Measurements from ENCODE around the gene DMBX1.

DMBX1 gene

GRCh38 chr1:46496505-46496904, 6.9 kb downstream of the DMBX1 start:
- H3K9me3 Mint-ChIP-seq = no peaks in the 10 kb centered on the region
- DNase-seq (no peak), ATAC-seq (no peak)
- peaks cover 60% of the 10 kb centered on the region for H3K27me3 Mint-ChIP-seq
- H3K4me3 Mint-ChIP-seq = no peak overlapping the region
- no peak overlapping the region for H3K27ac Mint-ChIP-seq
- H3K36me3 Mint-ChIP-seq (ENCODE audit: low read depth) = no peaks in the 10 kb centered on the region
- peaks cover 4% of the 10 kb centered on the region for H3K4me1 Mint-ChIP-seq

GRCh38 chr1:46497020-46497419, 7.4 kb downstream of the DMBX1 start:
- ATAC-seq (no peak), DNase-seq (no peak)
- Mint-ChIP-seq H3K4me1 (peaks cover 4% of the 10 kb centered on the region), H3K27ac (no peak overlapping the region), H3K36me3 (ENCODE audit: low read depth) (no peaks in the 10 kb centered on the region), H3K9me3 (no peaks in the 10 kb centered on the region), H3K4me3 (no peak overlapping the region), H3K27me3 (peaks cover 56% of the 10 kb centered on the region)

GRCh38 chr1:46497665-46498064, 8.0 kb downstream of the DMBX1 start:
- Mint-ChIP-seq H3K4me3 (no peak overlapping the region), H3K27me3 (peaks cover 56% of the 10 kb centered on the region), H3K27ac (no peak overlapping the region), H3K9me3 (no peaks in the 10 kb centered on the region), H3K4me1 (no peaks in the 10 kb centered on the region), H3K36me3 (ENCODE audit: low read depth) (no peaks in the 10 kb centered on the region)
- ATAC-seq (no peak), DNase-seq (no peak)

GRCh38 chr1:46501528-46501927, 11.9 kb downstream of the DMBX1 start:
- ATAC-seq (no peak), DNase-seq (no peak)
- Mint-ChIP-seq H3K4me1 (no peaks in the 10 kb centered on the region), H3K27me3 (peaks cover 36% of the 10 kb centered on the region), H3K27ac (no peak overlapping the region), H3K36me3 (ENCODE audit: low read depth) (no peaks in the 10 kb centered on the region), H3K9me3 (no peaks in the 10 kb centered on the region), H3K4me3 (no peak overlapping the region)

- Mint-ChIP-seq H3K27ac (no peak overlapping the region), H3K9me3 (no peaks in the 10 kb centered on the region), H3K4me3 (no peak overlapping the region), H3K27me3 (peaks cover 30% of the 10 kb centered on the region), H3K36me3 (ENCODE audit: low read depth) (no peaks in the 10 kb centered on the region), H3K4me1 (no peaks in the 10 kb centered on the region)
- ATAC-seq (no peak), DNase-seq (no peak)
These were observed 13.8 kb downstream of the DMBX1 start for GRCh38 chr1:46503421-46503820.

- H3K36me3 Mint-ChIP-seq (ENCODE audit: low read depth) = no peaks in the 10 kb centered on the region
- H3K27ac Mint-ChIP-seq = no peak overlapping the region
- DNase-seq (no peak), ATAC-seq (no peak)
- H3K27me3 Mint-ChIP-seq = peaks cover 20% of the 10 kb centered on the region
- H3K4me1 Mint-ChIP-seq = no peaks in the 10 kb centered on the region
- no peak overlapping the region for H3K4me3 Mint-ChIP-seq
- H3K9me3 Mint-ChIP-seq = no peaks in the 10 kb centered on the region
These were observed 17.0 kb downstream of the DMBX1 start for GRCh38 chr1:46506470-46507219.

- no peaks in the 10 kb centered on the region for H3K36me3 Mint-ChIP-seq (ENCODE audit: low read depth)
- H3K27me3 Mint-ChIP-seq = peaks cover 8% of the 10 kb centered on the region
- no peak overlapping the region for H3K4me3 Mint-ChIP-seq
- H3K9me3 Mint-ChIP-seq = no peaks in the 10 kb centered on the region
- ATAC-seq = peak; percentile 72
- H3K4me1 Mint-ChIP-seq = no peaks in the 10 kb centered on the region
- H3K27ac Mint-ChIP-seq = no peak overlapping the region
- no peak for DNase-seq
These were observed 19.1 kb downstream of the DMBX1 start for GRCh38 chr1:46508757-46509156.

- Mint-ChIP-seq H3K27me3 (peaks cover 6% of the 10 kb centered on the region), H3K27ac (no peak overlapping the region), H3K4me3 (no peak overlapping the region), H3K9me3 (no peaks in the 10 kb centered on the region), H3K4me1 (no peaks in the 10 kb centered on the region), H3K36me3 (ENCODE audit: low read depth) (no peaks in the 10 kb centered on the region)
- ATAC-seq = no peak
- DNase-seq = no peak
These were observed 20.8 kb downstream of the DMBX1 start for GRCh38 chr1:46510341-46510997.

- Mint-ChIP-seq H3K4me1 (no peaks in the 10 kb centered on the region), H3K9me3 (no peaks in the 10 kb centered on the region), H3K36me3 (ENCODE audit: low read depth) (no peaks in the 10 kb centered on the region), H3K4me3 (no peak overlapping the region), H3K27ac (no peak overlapping the region), H3K27me3 (peaks cover 6% of the 10 kb centered on the region)
- ATAC-seq = no peak
- DNase-seq = no peak
These were observed 21.3 kb downstream of the DMBX1 start for GRCh38 chr1:46510998-46511365.

GRCh38 chr1:46512135-46512791, 22.6 kb downstream of the DMBX1 start:
- H3K9me3 Mint-ChIP-seq = no peaks in the 10 kb centered on the region
- H3K36me3 Mint-ChIP-seq (ENCODE audit: low read depth) = no peaks in the 10 kb centered on the region
- ATAC-seq (no peak), DNase-seq (no peak)
- H3K27ac Mint-ChIP-seq = no peak overlapping the region
- H3K4me3 Mint-ChIP-seq = no peak overlapping the region
- H3K4me1 Mint-ChIP-seq = no peaks in the 10 kb centered on the region
- H3K27me3 Mint-ChIP-seq = peaks cover 9% of the 10 kb centered on the region

- Mint-ChIP-seq H3K4me1 (no peaks in the 10 kb centered on the region), H3K27ac (no peak overlapping the region)
These were observed 23.2 kb downstream of the DMBX1 start for GRCh38 chr1:46512792-46513190.

GRCh38 chr1:46513536-46513935, 23.9 kb downstream of the DMBX1 start:
- no peak for ATAC-seq
- H3K36me3 Mint-ChIP-seq (ENCODE audit: low read depth) = no peaks in the 10 kb centered on the region

More at GRCh38 chr1:46512792-46513190, 23.2 kb downstream of the DMBX1 start:
- Mint-ChIP-seq H3K27me3 (peaks cover 12% of the 10 kb centered on the region), H3K9me3 (no peaks in the 10 kb centered on the region), H3K4me3 (no peak overlapping the region), H3K36me3 (ENCODE audit: low read depth) (no peaks in the 10 kb centered on the region)
- DNase-seq (no peak), ATAC-seq (no peak)

GRCh38 chr1:46515576-46515975, 25.9 kb downstream of the DMBX1 start:
- Mint-ChIP-seq H3K4me1 (no peaks in the 10 kb centered on the region), H3K4me3 (no peak overlapping the region), H3K36me3 (ENCODE audit: low read depth) (no peaks in the 10 kb centered on the region), H3K27me3 (peaks cover 21% of the 10 kb centered on the region), H3K9me3 (no peaks in the 10 kb centered on the region), H3K27ac (no peak overlapping the region)
- no peak for ATAC-seq
- DNase-seq = no peak

More at GRCh38 chr1:46513536-46513935, 23.9 kb downstream of the DMBX1 start:
- no peak overlapping the region for H3K4me3 Mint-ChIP-seq
- peaks cover 18% of the 10 kb centered on the region for H3K27me3 Mint-ChIP-seq
- no peak overlapping the region for H3K27ac Mint-ChIP-seq
- DNase-seq = no peak
- no peaks in the 10 kb centered on the region for H3K4me1 Mint-ChIP-seq
- no peaks in the 10 kb centered on the region for H3K9me3 Mint-ChIP-seq

- DNase-seq (no peak), ATAC-seq (no peak)
- H3K9me3 Mint-ChIP-seq = no peaks in the 10 kb centered on the region
- no peaks in the 10 kb centered on the region for H3K36me3 Mint-ChIP-seq (ENCODE audit: low read depth)
- H3K27me3 Mint-ChIP-seq = peaks cover 22% of the 10 kb centered on the region
- peaks cover 1% of the 10 kb centered on the region for H3K4me1 Mint-ChIP-seq
- no peak overlapping the region for H3K27ac Mint-ChIP-seq
- no peak overlapping the region for H3K4me3 Mint-ChIP-seq
These were observed 26.7 kb downstream of the DMBX1 start for GRCh38 chr1:46516200-46516950.

Data from activated naive CD8-positive, alpha-beta T cell treated with anti-CD3 and anti-CD28 coated beads, Interleukin-2, amount 50 U/mL, for 24 hours (primary cell).